ENCODE results near the gene HDLBP. TPM values are rescaled to one million over a fixed set of nuclear protein-coding genes. Genes with fewer than 3 reads are reported as not detected.

The HDLBP gene
- total and polyA plus RNA-seq, 2 donors = 85.1 to 111 TPM

GRCh38 chr2:241188361-241189092, 126.9 kb downstream of the HDLBP start, which contains the start of gene ANO7:
Gene ANO7, plus strand, starts transcription at chr2:241188677. Its CDS starts 1,387 bp downstream, at chr2:241190064.
- peaks cover 0 to under 1% of the 10 kb centered on the region in 2 donors for H3K36me3 ChIP-seq (ENCODE audit: control insufficient read depth in 2 of 2, insufficient read depth in 2 of 2, low read length in 1 of 2)
- H3K9me3 ChIP-seq (ENCODE audit: control insufficient read depth in 2 of 2, insufficient read depth in 1 of 2, low read length in 1 of 2) = no peaks in the 10 kb centered on the region
- no peak within 1 kb of the TSS for H3K27ac ChIP-seq (ENCODE audit: low read depth in 1 of 2, low read length in 1 of 2)
- H3K4me3 ChIP-seq (ENCODE audit: low read length in 2 of 2) = no peak within 1 kb of the TSS
- no peak for DNase-seq (ENCODE audit: low read depth in 6 of 9, low spot score in 9 of 9)
- 90% methylated on average over 21 of the region's 21 CpGs for WGBS
- no peaks in the 10 kb centered on the region for H3K4me1 ChIP-seq (ENCODE audit: control insufficient read depth in 2 of 2, insufficient read depth in 2 of 2, low read length in 2 of 2)
- no peaks in the 10 kb centered on the region for H3K27me3 ChIP-seq (ENCODE audit: control insufficient read depth in 2 of 2, insufficient read depth in 1 of 2, low read length in 1 of 2)

GRCh38 chr2:241187918-241188234, 127.6 kb downstream of the HDLBP start:
- no peaks in the 10 kb centered on the region for H3K4me1 ChIP-seq (ENCODE audit: control insufficient read depth in 2 of 2, insufficient read depth in 2 of 2, low read length in 2 of 2)
- no peak for DNase-seq (ENCODE audit: low read depth in 6 of 9, low spot score in 9 of 9)
- no peak overlapping the region for H3K4me3 ChIP-seq (ENCODE audit: low read length in 2 of 2)
- H3K27ac ChIP-seq (ENCODE audit: low read depth in 1 of 2, low read length in 1 of 2) = no peak overlapping the region
- peaks cover 0 to 7% of the 10 kb centered on the region in 2 donors for H3K36me3 ChIP-seq (ENCODE audit: control insufficient read depth in 2 of 2, insufficient read depth in 2 of 2, low read length in 1 of 2)
- no peaks in the 10 kb centered on the region for H3K9me3 ChIP-seq (ENCODE audit: control insufficient read depth in 2 of 2, insufficient read depth in 1 of 2, low read length in 1 of 2)
- H3K27me3 ChIP-seq (ENCODE audit: control insufficient read depth in 2 of 2, insufficient read depth in 1 of 2, low read length in 1 of 2) = no peaks in the 10 kb centered on the region
- WGBS = 85% methylated on average over 4 of the region's 4 CpGs

- peaks cover 0 to 13% of the 10 kb centered on the region in 2 donors for H3K36me3 ChIP-seq (ENCODE audit: control insufficient read depth in 2 of 2, insufficient read depth in 2 of 2, low read length in 1 of 2)
- WGBS = 81% methylated on average over 14 of the region's 14 CpGs
- H3K4me1 ChIP-seq (ENCODE audit: control insufficient read depth in 2 of 2, insufficient read depth in 2 of 2, low read length in 2 of 2) = no peaks in the 10 kb centered on the region
- DNase-seq (ENCODE audit: low read depth in 6 of 9, low spot score in 9 of 9) = no peak
- no peaks in the 10 kb centered on the region for H3K9me3 ChIP-seq (ENCODE audit: control insufficient read depth in 2 of 2, insufficient read depth in 1 of 2, low read length in 1 of 2)
- H3K27ac ChIP-seq (ENCODE audit: low read depth in 1 of 2, low read length in 1 of 2) = no peak overlapping the region
- H3K27me3 ChIP-seq (ENCODE audit: control insufficient read depth in 2 of 2, insufficient read depth in 1 of 2, low read length in 1 of 2) = no peaks in the 10 kb centered on the region
- no peak overlapping the region for H3K4me3 ChIP-seq (ENCODE audit: low read length in 2 of 2)
These were observed 128.2 kb downstream of the HDLBP start for GRCh38 chr2:241187101-241187917.

- 88% methylated on average over 11 of the region's 11 CpGs for WGBS
- Histone ChIP-seq H3K27me3 (ENCODE audit: control insufficient read depth in 2 of 2, insufficient read depth in 1 of 2, low read length in 1 of 2) (no peaks in the 10 kb centered on the region), H3K9me3 (ENCODE audit: control insufficient read depth in 2 of 2, insufficient read depth in 1 of 2, low read length in 1 of 2) (no peaks in the 10 kb centered on the region), H3K36me3 (ENCODE audit: control insufficient read depth in 2 of 2, insufficient read depth in 2 of 2, low read length in 1 of 2) (peaks cover 0 to 22% of the 10 kb centered on the region in 2 donors), H3K27ac (ENCODE audit: low read depth in 1 of 2, low read length in 1 of 2) (no peak overlapping the region), H3K4me1 (ENCODE audit: control insufficient read depth in 2 of 2, insufficient read depth in 2 of 2, low read length in 2 of 2) (no peaks in the 10 kb centered on the region), H3K4me3 (ENCODE audit: low read length in 2 of 2) (no peak overlapping the region)
- no peak for DNase-seq (ENCODE audit: low read depth in 6 of 9, low spot score in 9 of 9)
These were observed 129.5 kb downstream of the HDLBP start for GRCh38 chr2:241185961-241186360.

GRCh38 chr2:241184901-241185300, 130.6 kb downstream of the HDLBP start:
- Histone ChIP-seq H3K4me3 (ENCODE audit: low read length in 2 of 2) (no peak overlapping the region), H3K27ac (ENCODE audit: low read depth in 1 of 2, low read length in 1 of 2) (no peak overlapping the region), H3K9me3 (ENCODE audit: control insufficient read depth in 2 of 2, insufficient read depth in 1 of 2, low read length in 1 of 2) (no peaks in the 10 kb centered on the region), H3K36me3 (ENCODE audit: control insufficient read depth in 2 of 2, insufficient read depth in 2 of 2, low read length in 1 of 2) (peaks cover 1 to 22% of the 10 kb centered on the region in 2 donors), H3K4me1 (ENCODE audit: control insufficient read depth in 2 of 2, insufficient read depth in 2 of 2, low read length in 2 of 2) (no peaks in the 10 kb centered on the region), H3K27me3 (ENCODE audit: control insufficient read depth in 2 of 2, insufficient read depth in 1 of 2, low read length in 1 of 2) (no peaks in the 10 kb centered on the region)
- 81% methylated on average over 9 of the region's 9 CpGs for WGBS
- DNase-seq (ENCODE audit: low read depth in 6 of 9, low spot score in 9 of 9) = no peak

- H3K4me1 ChIP-seq (ENCODE audit: control insufficient read depth in 2 of 2, insufficient read depth in 2 of 2, low read length in 2 of 2) = no peaks in the 10 kb centered on the region
- H3K27me3 ChIP-seq (ENCODE audit: control insufficient read depth in 2 of 2, insufficient read depth in 1 of 2, low read length in 1 of 2) = no peaks in the 10 kb centered on the region
- WGBS = 97% methylated on average over 9 of the region's 9 CpGs
- H3K9me3 ChIP-seq (ENCODE audit: control insufficient read depth in 2 of 2, insufficient read depth in 1 of 2, low read length in 1 of 2) = no peaks in the 10 kb centered on the region
- H3K4me3 ChIP-seq (ENCODE audit: low read length in 2 of 2) = no peak overlapping the region
- no peak overlapping the region for H3K27ac ChIP-seq (ENCODE audit: low read depth in 1 of 2, low read length in 1 of 2)
- DNase-seq (ENCODE audit: low read depth in 6 of 9, low spot score in 9 of 9) = no peak
- H3K36me3 ChIP-seq (ENCODE audit: control insufficient read depth in 2 of 2, insufficient read depth in 2 of 2, low read length in 1 of 2) = peaks cover 9 to 25% of the 10 kb centered on the region in 2 donors
These were observed 132.3 kb downstream of the HDLBP start for GRCh38 chr2:241183221-241183620.

- no peaks in the 10 kb centered on the region for H3K27me3 ChIP-seq (ENCODE audit: control insufficient read depth in 2 of 2, insufficient read depth in 1 of 2, low read length in 1 of 2)
- H3K4me3 ChIP-seq (ENCODE audit: low read length in 2 of 2) = no peak overlapping the region
- peaks cover 9 to 30% of the 10 kb centered on the region in 2 donors for H3K36me3 ChIP-seq (ENCODE audit: control insufficient read depth in 2 of 2, insufficient read depth in 2 of 2, low read length in 1 of 2)
- no peak overlapping the region for H3K27ac ChIP-seq (ENCODE audit: low read depth in 1 of 2, low read length in 1 of 2)
- 94% methylated on average over 28 of the region's 28 CpGs for WGBS
- DNase-seq (ENCODE audit: low read depth in 6 of 9, low spot score in 9 of 9) = no peak
- H3K9me3 ChIP-seq (ENCODE audit: control insufficient read depth in 2 of 2, insufficient read depth in 1 of 2, low read length in 1 of 2) = no peaks in the 10 kb centered on the region
- no peaks in the 10 kb centered on the region for H3K4me1 ChIP-seq (ENCODE audit: control insufficient read depth in 2 of 2, insufficient read depth in 2 of 2, low read length in 2 of 2)
These were observed 132.8 kb downstream of the HDLBP start for GRCh38 chr2:241182531-241183133.

- whole genome bisulfite sequencing = over 99% methylated on average over 3 of the region's 3 CpGs
- Histone ChIP-seq H3K36me3 (ENCODE audit: control insufficient read depth in 2 of 2, insufficient read depth in 2 of 2, low read length in 1 of 2) (peaks cover 9 to 31% of the 10 kb centered on the region in 2 donors), H3K27me3 (ENCODE audit: control insufficient read depth in 2 of 2, insufficient read depth in 1 of 2, low read length in 1 of 2) (no peaks in the 10 kb centered on the region), H3K4me1 (ENCODE audit: control insufficient read depth in 2 of 2, insufficient read depth in 2 of 2, low read length in 2 of 2) (no peaks in the 10 kb centered on the region), H3K9me3 (ENCODE audit: control insufficient read depth in 2 of 2, insufficient read depth in 1 of 2, low read length in 1 of 2) (no peaks in the 10 kb centered on the region), H3K27ac (ENCODE audit: low read depth in 1 of 2, low read length in 1 of 2) (no peak overlapping the region), H3K4me3 (ENCODE audit: low read length in 2 of 2) (no peak overlapping the region)
- no peak for DNase-seq (ENCODE audit: low read depth in 6 of 9, low spot score in 9 of 9)
These were observed 133.3 kb downstream of the HDLBP start for GRCh38 chr2:241182126-241182525.

GRCh38 chr2:241180495-241180894, 135.0 kb downstream of the HDLBP start:
- H3K27me3 ChIP-seq (ENCODE audit: control insufficient read depth in 2 of 2, insufficient read depth in 1 of 2, low read length in 1 of 2) = no peaks in the 10 kb centered on the region
- H3K36me3 ChIP-seq (ENCODE audit: control insufficient read depth in 2 of 2, insufficient read depth in 2 of 2, low read length in 1 of 2) = peaks cover 11 to 40% of the 10 kb centered on the region in 2 donors
- H3K4me3 ChIP-seq (ENCODE audit: low read length in 2 of 2) = no peak overlapping the region
- no peaks in the 10 kb centered on the region for H3K4me1 ChIP-seq (ENCODE audit: control insufficient read depth in 2 of 2, insufficient read depth in 2 of 2, low read length in 2 of 2)
- 98% methylated on average over 12 of the region's 12 CpGs for WGBS
- H3K9me3 ChIP-seq (ENCODE audit: control insufficient read depth in 2 of 2, insufficient read depth in 1 of 2, low read length in 1 of 2) = no peaks in the 10 kb centered on the region
- DNase-seq (ENCODE audit: low read depth in 6 of 9, low spot score in 9 of 9) = no peak
- H3K27ac ChIP-seq (ENCODE audit: low read depth in 1 of 2, low read length in 1 of 2) = no peak overlapping the region

Data from thymus (tissue), 11 donors.